Neural crest cell (in vitro differentiated cells): ENCODE measurements around the gene SLC22A5. TPM values are rescaled to one million over a fixed set of nuclear protein-coding genes. Genes with fewer than 3 reads are reported as not detected.

ENCODE experiments used
- DNase-seq: peaks from one replicate; pipeline ENCODE4 v3.0.0; 2021; ENCODE audit warnings: low read depth, mixed read lengths, low spot score
- H3K27ac Mint-ChIP-seq: one replicate; pipeline ENCODE4 v1.8.0; 2021; ENCODE audit warnings: mild to moderate bottlenecking, mixed read lengths; ENCODE audit not compliant: unreplicated experiment
- H3K27me3 Mint-ChIP-seq: 2 replicates; pipeline ENCODE4 v1.8.0; 2021; ENCODE audit warnings: low read depth, mild to moderate bottlenecking, mixed read lengths
- H3K36me3 Mint-ChIP-seq: 2 replicates; pipeline ENCODE4 v1.8.0; 2021; ENCODE audit warnings: low read depth, mild to moderate bottlenecking, mixed read lengths
- H3K4me1 Mint-ChIP-seq: 2 replicates; pipeline ENCODE4 v1.8.0; 2021; ENCODE audit warnings: mixed read lengths
- H3K4me3 Mint-ChIP-seq: one replicate; pipeline ENCODE4 v1.8.0; 2021; ENCODE audit warnings: mild to moderate bottlenecking, mixed read lengths
- H3K9me3 Mint-ChIP-seq: 2 replicates; pipeline ENCODE4 v1.8.0; 2021; ENCODE audit warnings: mixed read lengths
- total RNA-seq: library from RNA; stranded (reverse); gene quantifications from 2 replicates; pipeline ENCODE4 v1.2.1, GENCODE V29; 2021
- TF ChIP-seq, protein P1 (sequence below): fragments of 200-600 bp; sonication (generic); conservative IDR thresholded peaks from 2 replicates; pipeline ENCODE4 v1.5.0; 2021; ENCODE audit warnings: antibody characterized with exemption, mild to moderate bottlenecking

Gene SLC22A5
- total RNA-seq, 1 donor from 2014 or later: 5.6 TPM

DNA sequence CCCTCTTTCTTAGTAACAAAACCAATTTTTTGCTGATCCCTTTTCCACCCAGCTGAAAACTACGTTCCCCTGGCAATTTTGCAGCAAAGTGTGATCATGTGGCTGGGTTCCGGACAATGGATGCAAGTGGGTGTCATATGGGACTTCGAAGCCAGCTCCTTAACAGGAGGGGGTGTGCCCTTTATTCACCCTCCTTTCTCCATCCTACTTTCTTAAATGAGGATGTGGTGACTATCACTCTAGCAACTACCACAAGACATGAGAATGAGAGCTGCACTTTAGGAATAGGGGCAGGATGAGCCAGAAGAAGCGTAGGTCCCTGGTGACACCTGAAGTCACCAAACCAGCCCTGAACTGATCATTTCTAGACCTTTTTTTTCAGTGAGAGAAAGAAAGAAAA, 62.1 kb downstream of the SLC22A5 start:
- Mint-ChIP-seq H3K4me3 (no peak overlapping the region), H3K4me1 (peaks cover 5% of the 10 kb centered on the region), H3K36me3 (no peaks in the 10 kb centered on the region), H3K27ac (no peak overlapping the region), H3K9me3 (no peaks in the 10 kb centered on the region), H3K27me3 (no peaks in the 10 kb centered on the region)
- TF ChIP-seq, protein P1, sequence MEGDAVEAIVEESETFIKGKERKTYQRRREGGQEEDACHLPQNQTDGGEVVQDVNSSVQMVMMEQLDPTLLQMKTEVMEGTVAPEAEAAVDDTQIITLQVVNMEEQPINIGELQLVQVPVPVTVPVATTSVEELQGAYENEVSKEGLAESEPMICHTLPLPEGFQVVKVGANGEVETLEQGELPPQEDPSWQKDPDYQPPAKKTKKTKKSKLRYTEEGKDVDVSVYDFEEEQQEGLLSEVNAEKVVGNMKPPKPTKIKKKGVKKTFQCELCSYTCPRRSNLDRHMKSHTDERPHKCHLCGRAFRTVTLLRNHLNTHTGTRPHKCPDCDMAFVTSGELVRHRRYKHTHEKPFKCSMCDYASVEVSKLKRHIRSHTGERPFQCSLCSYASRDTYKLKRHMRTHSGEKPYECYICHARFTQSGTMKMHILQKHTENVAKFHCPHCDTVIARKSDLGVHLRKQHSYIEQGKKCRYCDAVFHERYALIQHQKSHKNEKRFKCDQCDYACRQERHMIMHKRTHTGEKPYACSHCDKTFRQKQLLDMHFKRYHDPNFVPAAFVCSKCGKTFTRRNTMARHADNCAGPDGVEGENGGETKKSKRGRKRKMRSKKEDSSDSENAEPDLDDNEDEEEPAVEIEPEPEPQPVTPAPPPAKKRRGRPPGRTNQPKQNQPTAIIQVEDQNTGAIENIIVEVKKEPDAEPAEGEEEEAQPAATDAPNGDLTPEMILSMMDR: no peak
- no peak for DNase-seq

DNA sequence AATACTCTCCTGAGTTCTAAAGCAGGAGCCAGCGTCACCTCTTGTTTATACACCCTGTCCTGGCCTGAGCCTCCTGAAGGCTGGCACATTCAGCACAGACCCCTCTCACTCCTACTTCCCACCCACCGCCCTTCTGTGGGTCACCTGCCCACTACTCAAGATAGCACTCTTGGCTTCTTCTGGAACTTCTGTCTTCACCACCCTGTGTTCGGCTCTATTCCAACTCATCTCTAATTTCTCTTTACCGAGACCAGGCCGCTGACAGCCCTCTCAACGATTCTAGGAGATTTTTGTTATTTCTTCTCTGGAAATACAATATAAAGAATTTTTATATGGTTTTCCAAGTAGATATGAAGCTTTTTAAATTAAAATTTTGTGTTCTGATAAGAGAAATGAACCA, 63.6 kb downstream of the SLC22A5 start:
- no peak overlapping the region for H3K27ac Mint-ChIP-seq
- no peaks in the 10 kb centered on the region for H3K9me3 Mint-ChIP-seq
- H3K4me3 Mint-ChIP-seq: no peak overlapping the region
- no peak for DNase-seq
- H3K4me1 Mint-ChIP-seq: peaks cover 15% of the 10 kb centered on the region
- H3K36me3 Mint-ChIP-seq: no peaks in the 10 kb centered on the region
- no peaks in the 10 kb centered on the region for H3K27me3 Mint-ChIP-seq
- TF ChIP-seq, protein P1: no peak

DNA sequence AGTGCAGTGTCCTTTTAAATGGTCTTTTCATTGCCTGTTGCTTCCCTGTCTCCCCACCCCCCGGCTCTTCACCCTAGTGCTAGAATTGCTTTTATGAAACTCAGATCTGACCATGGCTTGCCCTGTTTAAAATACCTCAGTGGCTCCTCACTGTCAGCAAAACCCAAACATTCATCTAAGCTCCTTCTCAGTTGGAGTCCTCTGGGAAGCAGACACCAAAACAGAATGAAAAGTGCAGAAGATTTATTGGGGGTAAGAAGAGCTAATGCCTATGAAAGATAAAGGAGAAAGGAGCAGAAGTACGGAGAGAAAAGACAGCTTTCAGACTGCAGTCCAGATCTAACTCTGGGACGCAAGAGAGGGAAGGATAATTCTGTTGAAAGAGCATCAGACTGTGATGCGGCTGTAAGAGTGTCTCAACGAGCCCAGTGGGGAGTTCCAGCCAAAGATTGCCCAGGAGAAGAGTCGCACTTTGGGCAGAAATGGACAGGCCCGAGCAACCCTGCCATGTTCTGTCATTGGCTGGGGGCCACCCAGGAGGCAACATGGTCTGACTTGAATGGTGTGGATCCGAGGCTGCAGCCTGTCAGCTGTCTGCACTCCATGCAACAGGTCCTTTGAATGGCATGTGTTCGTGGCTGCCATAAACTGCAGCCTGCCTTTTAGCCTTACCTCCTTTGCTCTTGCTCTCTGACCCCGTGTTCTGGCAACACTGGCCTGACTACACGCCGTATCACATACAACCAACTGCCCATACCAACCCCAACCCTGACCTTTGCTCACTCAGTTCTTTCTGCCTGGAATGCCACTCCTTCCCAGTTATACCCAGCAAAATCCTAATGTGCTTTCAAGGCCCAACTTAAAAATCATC, 65.1 kb downstream of the SLC22A5 start:
- Mint-ChIP-seq H3K4me1 (peaks cover 15% of the 10 kb centered on the region), H3K4me3 (no peak overlapping the region), H3K36me3 (no peaks in the 10 kb centered on the region)

GRCh38 chr5:132435447-132435846, 65.9 kb downstream of the SLC22A5 start:
- TF ChIP-seq, protein P1: no peak
- Mint-ChIP-seq H3K27ac (no peak overlapping the region), H3K4me3 (no peak overlapping the region), H3K36me3 (no peaks in the 10 kb centered on the region), H3K9me3 (no peaks in the 10 kb centered on the region), H3K4me1 (peaks cover 15% of the 10 kb centered on the region), H3K27me3 (no peaks in the 10 kb centered on the region)
- DNase-seq: no peak

More for the DNA sequence above, 65.1 kb downstream of the SLC22A5 start:
- H3K27ac Mint-ChIP-seq: no peak overlapping the region
- TF ChIP-seq, protein P1: no peak
- no peak for DNase-seq
- H3K9me3 Mint-ChIP-seq: no peaks in the 10 kb centered on the region
- no peaks in the 10 kb centered on the region for H3K27me3 Mint-ChIP-seq

DNA sequence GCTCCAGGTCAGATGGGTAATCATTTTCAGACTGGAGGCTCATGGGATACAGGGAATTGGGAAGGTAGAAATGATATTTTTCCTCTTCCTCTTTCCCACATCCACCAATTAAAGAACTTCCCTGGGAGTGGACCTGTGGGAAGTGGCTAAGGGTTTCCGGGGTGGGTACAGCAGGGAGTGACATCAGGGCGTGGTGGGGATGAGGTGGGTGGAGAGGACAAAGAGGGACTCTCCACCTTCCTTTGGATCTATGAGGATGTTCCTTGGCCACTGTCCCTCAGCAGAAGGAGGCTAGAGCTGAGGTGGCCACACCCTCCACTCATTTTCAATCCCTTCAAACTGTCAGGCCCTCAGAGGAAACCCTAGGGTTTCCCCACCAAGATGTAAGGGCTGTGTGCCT, 66.4 kb downstream of the SLC22A5 start:
- no peaks in the 10 kb centered on the region for H3K36me3 Mint-ChIP-seq
- H3K4me1 Mint-ChIP-seq: peaks cover 15% of the 10 kb centered on the region
- H3K27ac Mint-ChIP-seq: no peak overlapping the region
- no peaks in the 10 kb centered on the region for H3K9me3 Mint-ChIP-seq
- DNase-seq: no peak
- no peak overlapping the region for H3K4me3 Mint-ChIP-seq
- TF ChIP-seq, protein P1: no peak
- no peaks in the 10 kb centered on the region for H3K27me3 Mint-ChIP-seq
